Osteoblast (primary cell): ENCODE measurements around the gene GMCL2. TPM values are rescaled to one million over a fixed set of nuclear protein-coding genes. Genes with fewer than 3 reads are reported as not detected.

ENCODE experiments used
- DNase-seq: peaks from one replicate; pipeline ENCODE4 v3.0.0; 2011; ENCODE audit warnings: low spot score, mixed read lengths; ENCODE audit not compliant: insufficient read length; ENCODE audit errors: missing footprints
- H2AFZ ChIP-seq: 2 replicates; pipeline ENCODE4 v1.6.0; 2011; ENCODE audit warnings: mild to moderate bottlenecking, low read length
- H3K27ac ChIP-seq: 2 replicates; pipeline ENCODE4 v1.5.1; 2011; ENCODE audit warnings: mild to moderate bottlenecking, low read depth, low read length, moderate library complexity
- H3K27me3 ChIP-seq: 2 replicates; pipeline ENCODE4 v1.6.0; 2012; ENCODE audit warnings: mild to moderate bottlenecking, control low read depth, inconsistent platforms, low read length, moderate library complexity; ENCODE audit not compliant: insufficient read depth
- H3K36me3 ChIP-seq: 2 replicates; pipeline ENCODE4 v1.5.1; 2011; ENCODE audit warnings: mild to moderate bottlenecking, low read length, control low read depth, moderate library complexity; ENCODE audit not compliant: insufficient read depth
- H3K4me1 ChIP-seq: 2 replicates; pipeline ENCODE4 v1.5.1; 2011; ENCODE audit warnings: mild to moderate bottlenecking, low read length, control low read depth, moderate library complexity; ENCODE audit not compliant: insufficient read depth
- H3K4me2 ChIP-seq: 2 replicates; pipeline ENCODE4 v1.6.0; 2011; ENCODE audit warnings: mild to moderate bottlenecking, low read length; ENCODE audit not compliant: insufficient read depth
- H3K4me3 ChIP-seq: fragments of 200-600 bp; sonication (generic); 3 replicates; pipeline ENCODE4 v1.5.1; 2012; ENCODE audit warnings: mild to moderate bottlenecking, low read length, inconsistent platforms; ENCODE audit not compliant: insufficient read depth
- H3K79me2 ChIP-seq: 2 replicates; pipeline ENCODE4 v1.6.0; 2012; ENCODE audit warnings: mild to moderate bottlenecking, low read length, control low read depth, inconsistent platforms; ENCODE audit not compliant: insufficient read depth
- H3K9me3 ChIP-seq: 2 replicates; pipeline ENCODE4 v1.5.1; 2011; ENCODE audit warnings: low read depth, low read length, control low read depth
- H4K20me1 ChIP-seq: 2 replicates; pipeline ENCODE4 v1.6.0; 2012; ENCODE audit warnings: mild to moderate bottlenecking, low read length, control low read depth; ENCODE audit not compliant: insufficient read depth
- total RNA-seq: library from RNA; depleted of rRNA; stranded (reverse); fragments of >200 nt; gene quantifications from 2 replicates; pipeline ENCODE4 v1.2.3, GENCODE V29; 2012
- TF ChIP-seq, protein P1 (sequence below): IDR thresholded peaks from 2 replicates; pipeline ENCODE4 v1.5.1; 2011; ENCODE audit warnings: mild to moderate bottlenecking, low read depth, low read length, moderate library complexity; ENCODE audit errors: extremely low read depth

The GMCL2 gene
- total RNA-seq, 1 donor, result not detected

DNA sequence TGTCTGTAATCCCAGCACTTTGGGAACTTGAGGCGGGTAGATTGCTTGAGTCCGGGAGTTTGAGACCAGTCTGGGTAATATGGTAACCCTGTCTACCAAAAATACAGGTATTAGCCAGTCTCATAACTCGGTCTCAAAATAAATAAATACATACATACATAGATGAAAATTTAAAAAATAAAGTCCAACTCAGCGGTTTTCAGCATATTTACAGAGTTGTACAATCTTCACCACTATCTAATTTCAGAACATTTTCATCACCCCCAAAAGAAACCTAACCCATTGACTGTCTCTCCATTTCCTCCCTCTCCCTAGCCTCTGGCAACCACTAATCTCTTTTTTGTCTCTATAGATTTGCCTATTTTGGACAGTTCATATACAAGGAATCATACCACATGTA is 45.6 kb downstream of the GMCL2 start:
- Histone ChIP-seq H3K9me3 (no peaks in the 10 kb centered on the region), H3K4me3 (no peak overlapping the region), H3K4me1 (no peaks in the 10 kb centered on the region), H3K27me3 (no peaks in the 10 kb centered on the region), H3K4me2 (no peak overlapping the region), H3K36me3 (peaks cover 23% of the 10 kb centered on the region), H3K27ac (no peak overlapping the region), H4K20me1 (no peaks in the 10 kb centered on the region), H3K79me2 (peaks cover under 1% of the 10 kb centered on the region), H2AFZ (no peak overlapping the region)
- DNase-seq, result no peak
- TF ChIP-seq, protein P1, sequence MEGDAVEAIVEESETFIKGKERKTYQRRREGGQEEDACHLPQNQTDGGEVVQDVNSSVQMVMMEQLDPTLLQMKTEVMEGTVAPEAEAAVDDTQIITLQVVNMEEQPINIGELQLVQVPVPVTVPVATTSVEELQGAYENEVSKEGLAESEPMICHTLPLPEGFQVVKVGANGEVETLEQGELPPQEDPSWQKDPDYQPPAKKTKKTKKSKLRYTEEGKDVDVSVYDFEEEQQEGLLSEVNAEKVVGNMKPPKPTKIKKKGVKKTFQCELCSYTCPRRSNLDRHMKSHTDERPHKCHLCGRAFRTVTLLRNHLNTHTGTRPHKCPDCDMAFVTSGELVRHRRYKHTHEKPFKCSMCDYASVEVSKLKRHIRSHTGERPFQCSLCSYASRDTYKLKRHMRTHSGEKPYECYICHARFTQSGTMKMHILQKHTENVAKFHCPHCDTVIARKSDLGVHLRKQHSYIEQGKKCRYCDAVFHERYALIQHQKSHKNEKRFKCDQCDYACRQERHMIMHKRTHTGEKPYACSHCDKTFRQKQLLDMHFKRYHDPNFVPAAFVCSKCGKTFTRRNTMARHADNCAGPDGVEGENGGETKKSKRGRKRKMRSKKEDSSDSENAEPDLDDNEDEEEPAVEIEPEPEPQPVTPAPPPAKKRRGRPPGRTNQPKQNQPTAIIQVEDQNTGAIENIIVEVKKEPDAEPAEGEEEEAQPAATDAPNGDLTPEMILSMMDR, result no peak

DNA sequence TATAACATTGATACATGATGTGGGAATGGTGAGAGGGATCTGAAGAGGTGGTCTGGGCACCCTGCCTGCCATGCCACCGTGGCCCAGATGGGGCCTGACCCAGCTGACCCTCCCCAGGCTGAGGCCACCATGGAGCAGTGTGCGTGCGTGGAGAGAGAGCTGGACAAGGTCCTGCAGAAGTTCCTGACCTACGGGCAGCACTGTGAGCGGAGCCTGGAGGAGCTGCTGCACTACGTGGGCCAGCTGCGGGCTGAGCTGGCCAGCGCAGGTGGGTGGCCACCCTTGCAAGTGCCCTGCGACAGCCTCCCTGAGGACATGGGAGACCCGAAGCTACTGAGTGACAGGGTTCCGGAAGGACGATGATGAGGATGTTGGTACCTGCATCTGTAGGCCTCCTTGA is 49.2 kb downstream of the GMCL2 start:
- TF ChIP-seq, protein P1, result no peak
- H3K27ac ChIP-seq, result no peak overlapping the region
- peaks cover 17% of the 10 kb centered on the region for H3K36me3 ChIP-seq

DNA sequence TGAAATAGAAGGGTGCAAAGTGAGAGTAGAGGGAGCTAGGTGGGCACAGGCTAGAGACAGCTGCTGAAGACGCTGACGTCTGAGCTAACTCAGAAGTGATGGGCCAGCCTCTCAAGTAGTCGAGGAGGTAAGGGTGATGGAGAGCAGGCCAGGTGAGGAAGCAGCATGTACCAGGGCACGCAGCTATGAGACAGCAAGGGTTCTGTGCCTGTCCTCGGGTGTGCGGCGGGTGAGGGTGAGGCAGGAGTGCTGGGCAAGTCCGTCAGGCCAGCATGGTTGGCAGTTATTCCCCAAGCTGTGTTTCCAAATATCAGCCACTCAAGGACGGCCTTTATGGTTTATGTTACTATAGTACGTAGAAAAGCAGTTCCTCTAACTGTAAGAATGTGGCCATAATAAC is 50.2 kb downstream of the GMCL2 start:
- H3K9me3 ChIP-seq, result no peaks in the 10 kb centered on the region
- peaks cover 8% of the 10 kb centered on the region for H3K36me3 ChIP-seq
- no peak overlapping the region for H2AFZ ChIP-seq
- TF ChIP-seq, protein P1, result no peak
- H3K4me2 ChIP-seq, result no peak overlapping the region
- H3K27ac ChIP-seq, result no peak overlapping the region
- H3K4me3 ChIP-seq, result no peak overlapping the region
- H3K4me1 ChIP-seq, result no peaks in the 10 kb centered on the region
- DNase-seq, result no peak
- H4K20me1 ChIP-seq, result peaks cover 6% of the 10 kb centered on the region
- peaks cover 14% of the 10 kb centered on the region for H3K79me2 ChIP-seq
- no peaks in the 10 kb centered on the region for H3K27me3 ChIP-seq

More for the DNA sequence above, 49.2 kb downstream of the GMCL2 start:
- Histone ChIP-seq H3K79me2 (peaks cover 14% of the 10 kb centered on the region), H3K27me3 (no peaks in the 10 kb centered on the region), H3K4me3 (no peak overlapping the region), H3K4me2 (no peak overlapping the region), H3K4me1 (no peaks in the 10 kb centered on the region), H3K9me3 (no peaks in the 10 kb centered on the region), H4K20me1 (peaks cover 6% of the 10 kb centered on the region), H2AFZ (no peak overlapping the region)
- DNase-seq, result peak; percentile 17

Other genes with a start within 250 kb of the GMCL2 start
- gene PROP1, start 191.1 kb downstream of the GMCL2 start, total RNA-seq, result not detected in 2 replicates
- gene N4BP3, start 73.8 kb downstream of the GMCL2 start, total RNA-seq, result under 0.01 TPM in 2 replicates
- gene RMND5B, start 56.4 kb downstream of the GMCL2 start, total RNA-seq, result 20.0 and 20.6 TPM in 2 replicates
- 66.2 and 71.3 TPM in 2 replicates for gene NHP2, start 33.5 kb downstream of the GMCL2 start, total RNA-seq
- 40.9 and 42.4 TPM in 2 replicates for gene HNRNPAB, start 17.2 kb upstream of the GMCL2 start, total RNA-seq
- gene PHYKPL, start 45.4 kb upstream of the GMCL2 start, total RNA-seq, result 35.1 and 36.5 TPM in 2 replicates